Testis (tissue), 3 donors: ENCODE results near the gene MAP3K7. TPM values are rescaled to one million over a fixed set of nuclear protein-coding genes. Genes with fewer than 3 reads are reported as not detected.

Experiments used
- DNase-seq: peaks from one replicate; pipeline ENCODE4 v3.0.0-alpha.2; 2019
- H3K27ac ChIP-seq, 2 donors: fragments of 200-600 bp; sonication (generic); one replicate each; pipeline ENCODE4 v1.5.1; 2019
- H3K27me3 ChIP-seq: fragments of 200-600 bp; sonication (generic); one replicate; pipeline ENCODE4 v1.5.1; 2019
- H3K36me3 ChIP-seq: fragments of 200-600 bp; sonication (generic); one replicate; pipeline ENCODE4 v1.5.1; 2017; ENCODE audit warnings: low read depth; ENCODE audit errors: missing control alignments
- H3K4me1 ChIP-seq: fragments of 200-600 bp; sonication (generic); one replicate; pipeline ENCODE4 v1.5.1; 2019
- H3K4me3 ChIP-seq, 2 donors: fragments of 200-600 bp; sonication (generic); one replicate each; pipeline ENCODE4 v1.5.1; 2017 to 2019
- H3K9me3 ChIP-seq: fragments of 200-600 bp; sonication (generic); one replicate; pipeline ENCODE4 v1.5.1; 2017
- POLR2A ChIP-seq: fragments of 450-650 bp; IDR thresholded peaks from one replicate; pipeline ENCODE4 v1.6.1; 2017; ENCODE audit warnings: antibody characterized with exemption, mild to moderate bottlenecking, moderate library complexity
- WGBS, 2 donors: methylation state at CpG; one replicate each; pipeline ENCODE4 v1.1.5; 2018; 5-methylcytosine and 5-hydroxymethylcytosine counted together
- intact Hi-C: fragments of 100-400 bp; cut with DNase I; formaldehyde crosslinking; loops from one replicate; pipeline ENCODE4 v1.15.1; 2023; ENCODE audit warnings: low total_unique reads
- polyA plus RNA-seq: library from polyadenylated mRNA; stranded (reverse); fragments of 350-450 nt; fragmentation: Illumina TruSeq; extraction: RNeasy Lipid Tissue Mini Kit (QIAGEN cat#74804); gene quantifications from one replicate; pipeline ENCODE4 v1.2.3, GENCODE V29; 2014; ENCODE audit warnings: low read depth, low replicate concordance; ENCODE audit not compliant: insufficient read depth
- total RNA-seq, 2 donors: library from RNA; depleted of rRNA; stranded (reverse); fragments of >200 nt; gene quantifications; one replicate each; pipeline ENCODE4 v1.2.3, GENCODE V29; 2016
- TF ChIP-seq, protein P1 (sequence below), 3 experiments: fragments of 450-650 bp in 2 of 3; fragments of 200-600 bp in 1 of 3; sonication (generic) in 1 of 3; IDR thresholded peaks; one replicate each; pipeline ENCODE4 v1.5.1; 2016 to 2019; ENCODE audit warnings: antibody characterized with exemption in 3 of 3, mild to moderate bottlenecking in 2 of 3, moderate library complexity in 1 of 3

The MAP3K7 gene
- total and polyA plus RNA-seq, 3 donors from 2014 or later: 20.2 to 39.0 (median 35.7) TPM

DNA sequence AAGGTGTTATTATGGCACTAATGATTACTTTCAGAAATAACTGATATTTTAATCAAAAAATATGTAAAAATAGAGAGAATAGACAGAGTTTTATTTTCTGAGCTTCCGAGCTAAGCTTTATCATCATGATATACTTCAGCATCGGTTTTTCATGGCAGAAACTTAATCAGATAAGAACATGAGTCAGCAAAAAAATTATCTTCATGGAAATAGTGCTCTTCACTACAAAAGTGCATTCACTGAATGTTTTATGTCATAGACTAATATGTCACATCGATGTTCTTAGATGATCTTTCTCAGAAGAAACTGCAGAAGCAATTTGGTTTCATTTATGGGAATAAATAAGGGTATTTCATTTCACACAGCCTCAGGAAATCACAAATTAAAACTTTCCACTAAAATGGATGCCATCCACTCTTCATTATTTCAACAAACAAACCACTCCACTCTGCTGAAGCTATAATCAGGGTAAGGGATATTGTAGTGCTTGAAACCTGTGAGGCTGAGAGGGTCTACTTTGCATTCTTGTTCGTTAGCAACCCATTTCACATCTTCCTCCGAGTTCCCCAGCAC lies 10.2 kb upstream of the MAP3K7 start:
- H3K4me1 ChIP-seq: no peaks in the 10 kb centered on the region
- H3K36me3 ChIP-seq: no peaks in the 10 kb centered on the region
- H3K27me3 ChIP-seq: no peaks in the 10 kb centered on the region
- intact Hi-C loops: no loop called here
- no peak for DNase-seq
- no peak overlapping the region for H3K4me3 ChIP-seq
- H3K9me3 ChIP-seq: no peaks in the 10 kb centered on the region
- no peak overlapping the region for H3K27ac ChIP-seq
- no peak for TF ChIP-seq POLR2A
- TF ChIP-seq, protein P1, sequence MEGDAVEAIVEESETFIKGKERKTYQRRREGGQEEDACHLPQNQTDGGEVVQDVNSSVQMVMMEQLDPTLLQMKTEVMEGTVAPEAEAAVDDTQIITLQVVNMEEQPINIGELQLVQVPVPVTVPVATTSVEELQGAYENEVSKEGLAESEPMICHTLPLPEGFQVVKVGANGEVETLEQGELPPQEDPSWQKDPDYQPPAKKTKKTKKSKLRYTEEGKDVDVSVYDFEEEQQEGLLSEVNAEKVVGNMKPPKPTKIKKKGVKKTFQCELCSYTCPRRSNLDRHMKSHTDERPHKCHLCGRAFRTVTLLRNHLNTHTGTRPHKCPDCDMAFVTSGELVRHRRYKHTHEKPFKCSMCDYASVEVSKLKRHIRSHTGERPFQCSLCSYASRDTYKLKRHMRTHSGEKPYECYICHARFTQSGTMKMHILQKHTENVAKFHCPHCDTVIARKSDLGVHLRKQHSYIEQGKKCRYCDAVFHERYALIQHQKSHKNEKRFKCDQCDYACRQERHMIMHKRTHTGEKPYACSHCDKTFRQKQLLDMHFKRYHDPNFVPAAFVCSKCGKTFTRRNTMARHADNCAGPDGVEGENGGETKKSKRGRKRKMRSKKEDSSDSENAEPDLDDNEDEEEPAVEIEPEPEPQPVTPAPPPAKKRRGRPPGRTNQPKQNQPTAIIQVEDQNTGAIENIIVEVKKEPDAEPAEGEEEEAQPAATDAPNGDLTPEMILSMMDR (IDR thresholded peaks at IDR 0.05): no peak
- 68 to 74% methylated on average over 5 of the region's 5 CpGs for WGBS, 2 donors

DNA sequence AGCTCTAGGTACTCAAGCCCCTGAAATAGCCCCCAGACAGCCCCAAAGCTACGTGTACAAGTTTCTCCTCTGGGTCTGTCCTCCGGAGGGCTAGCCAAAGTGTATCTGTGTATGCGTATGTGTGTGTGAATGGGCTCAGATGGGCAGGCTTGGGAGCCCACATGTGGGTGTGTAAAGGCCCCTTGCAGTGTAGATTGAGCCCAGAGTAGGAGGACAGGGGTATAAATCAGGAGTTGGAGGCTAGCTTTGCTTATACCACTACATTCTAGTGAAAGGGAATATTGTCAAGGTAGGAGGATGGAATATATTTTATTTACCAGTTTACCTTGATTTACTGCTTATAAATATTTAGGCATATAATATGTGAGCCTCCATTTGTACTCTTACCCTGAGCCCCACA lies 9.0 kb upstream of the MAP3K7 start:
- Histone ChIP-seq H3K27me3 (no peaks in the 10 kb centered on the region), H3K27ac (no peak overlapping the region), H3K4me3 (no peak overlapping the region), H3K9me3 (no peaks in the 10 kb centered on the region), H3K36me3 (no peaks in the 10 kb centered on the region), H3K4me1 (no peaks in the 10 kb centered on the region)
- DNase-seq: no peak
- TF ChIP-seq, protein P1 (IDR thresholded peaks at IDR 0.05): no peak
- TF ChIP-seq POLR2A: no peak
- intact Hi-C loops: no loop called here
- 64 to 73% methylated on average over 3 of the region's 3 CpGs for WGBS, 2 donors

DNA sequence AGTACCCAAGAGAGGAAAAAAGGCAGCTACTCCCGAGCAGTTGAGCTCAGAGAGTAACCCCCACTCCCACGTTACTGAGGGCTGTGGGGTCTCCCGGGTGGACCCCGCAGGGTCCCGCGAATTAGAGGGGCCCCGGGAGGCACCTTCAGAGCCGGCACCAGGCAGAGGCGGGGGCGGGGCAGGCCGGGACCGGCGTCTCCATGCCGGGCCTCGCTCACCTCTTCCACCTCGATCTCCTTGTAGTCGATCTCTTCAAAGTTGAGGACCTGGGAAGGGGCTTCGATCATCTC lies 381 bp downstream of the MAP3K7 start:
- WGBS, 2 donors: 0% methylated on average over 2 to 18 of the region's 18 CpGs
- intact Hi-C loops: no loop called here
- no peaks in the 10 kb centered on the region for H3K9me3 ChIP-seq
- no peak for TF ChIP-seq POLR2A
- TF ChIP-seq, protein P1 (IDR thresholded peaks at IDR 0.05): no peak
- H3K27ac ChIP-seq: peak overlapping the region; percentile 94 to 98
- no peaks in the 10 kb centered on the region for H3K27me3 ChIP-seq
- peaks cover 4% of the 10 kb centered on the region for H3K4me1 ChIP-seq
- no peaks in the 10 kb centered on the region for H3K36me3 ChIP-seq
- peak overlapping the region; percentile 72 to 100 for H3K4me3 ChIP-seq
- DNase-seq: no peak

DNA sequence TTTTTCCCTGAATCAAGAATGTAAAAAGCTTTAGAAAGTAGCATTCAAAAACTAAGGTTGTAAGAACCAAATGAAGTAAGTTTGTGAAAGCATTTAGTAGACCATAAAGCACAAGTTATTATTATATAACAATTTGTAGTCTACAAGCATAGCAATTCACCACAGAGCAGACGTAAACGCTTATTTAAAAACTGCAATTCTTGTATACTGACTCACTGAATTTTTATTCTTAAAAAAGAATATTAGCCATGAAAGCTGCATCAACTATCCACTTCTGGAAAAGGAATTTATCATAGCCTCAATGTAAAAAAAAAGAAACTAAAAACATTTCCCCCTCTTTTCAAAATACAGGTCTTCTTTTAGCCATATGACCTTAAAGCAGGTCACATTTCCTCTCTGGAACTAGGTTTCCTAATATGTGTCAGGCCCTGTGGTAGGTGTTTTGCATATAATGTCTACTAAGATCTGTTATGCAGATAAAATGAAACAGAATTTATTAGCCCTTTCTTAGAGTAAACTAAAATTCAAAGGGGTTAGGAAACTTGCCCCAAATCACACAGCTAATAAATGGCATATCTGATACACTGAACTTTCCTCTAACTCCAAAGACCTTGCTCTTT lies 2.1 kb downstream of the MAP3K7 start:
- 59 to 75% methylated on average over 2 of the region's 2 CpGs for WGBS, 2 donors
- Histone ChIP-seq H3K4me1 (peaks cover 4% of the 10 kb centered on the region), H3K4me3 (no peak overlapping the region), H3K27me3 (no peaks in the 10 kb centered on the region), H3K27ac (no peak overlapping the region), H3K36me3 (no peaks in the 10 kb centered on the region), H3K9me3 (no peaks in the 10 kb centered on the region)
- DNase-seq: no peak
- TF ChIP-seq, protein P1 (IDR thresholded peaks at IDR 0.05): no peak
- TF ChIP-seq POLR2A: no peak
- intact Hi-C loops: no loop called here

DNA sequence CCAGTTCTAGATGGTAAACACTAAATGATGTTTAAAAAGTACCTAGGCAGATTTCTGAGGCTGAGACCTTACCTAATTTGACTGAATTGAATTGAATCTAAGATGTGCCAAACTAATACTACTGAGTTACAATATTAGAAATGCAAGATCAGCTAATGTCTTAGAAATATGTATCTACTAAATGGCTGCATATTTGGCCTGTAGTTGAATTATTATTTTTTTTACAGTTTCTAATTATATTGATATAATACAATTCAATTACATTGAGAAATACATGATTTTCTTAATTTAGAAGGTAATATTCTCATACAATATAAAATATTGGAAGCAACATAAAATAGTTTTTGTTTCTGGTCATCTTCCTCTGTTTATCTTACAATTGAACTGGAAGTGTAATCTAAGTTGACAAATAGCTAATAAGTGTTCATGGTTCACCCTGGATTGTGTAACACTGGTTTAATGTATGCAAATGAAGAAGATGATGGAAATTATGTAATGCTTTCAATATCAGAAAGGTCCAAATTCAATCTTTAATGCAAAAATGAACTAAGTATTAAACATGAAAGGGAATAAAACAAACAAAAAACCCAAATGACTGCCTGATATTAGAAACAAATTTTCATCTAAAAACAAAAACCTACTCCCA lies 2.9 kb downstream of the MAP3K7 start:
- no peak overlapping the region for H3K4me3 ChIP-seq
- H3K4me1 ChIP-seq: peaks cover 4% of the 10 kb centered on the region
- no peaks in the 10 kb centered on the region for H3K9me3 ChIP-seq
- no peak overlapping the region for H3K27ac ChIP-seq
- no peak for DNase-seq
- H3K36me3 ChIP-seq: no peaks in the 10 kb centered on the region
- intact Hi-C loops: no loop called here
- no peak for TF ChIP-seq POLR2A
- TF ChIP-seq, protein P1 (IDR thresholded peaks at IDR 0.05): no peak
- no peaks in the 10 kb centered on the region for H3K27me3 ChIP-seq
